ENCODE data around the gene TRIM28.
A peak's percentile ranks its signal among the peaks of the same experiment; 100 is the strongest.
"Not testable (repeated sequence)": the region's sequence is repeated elsewhere in the genome, so short reads cannot be mapped to it uniquely, and the experiment has no call there.

The TRIM28 gene

DNA sequence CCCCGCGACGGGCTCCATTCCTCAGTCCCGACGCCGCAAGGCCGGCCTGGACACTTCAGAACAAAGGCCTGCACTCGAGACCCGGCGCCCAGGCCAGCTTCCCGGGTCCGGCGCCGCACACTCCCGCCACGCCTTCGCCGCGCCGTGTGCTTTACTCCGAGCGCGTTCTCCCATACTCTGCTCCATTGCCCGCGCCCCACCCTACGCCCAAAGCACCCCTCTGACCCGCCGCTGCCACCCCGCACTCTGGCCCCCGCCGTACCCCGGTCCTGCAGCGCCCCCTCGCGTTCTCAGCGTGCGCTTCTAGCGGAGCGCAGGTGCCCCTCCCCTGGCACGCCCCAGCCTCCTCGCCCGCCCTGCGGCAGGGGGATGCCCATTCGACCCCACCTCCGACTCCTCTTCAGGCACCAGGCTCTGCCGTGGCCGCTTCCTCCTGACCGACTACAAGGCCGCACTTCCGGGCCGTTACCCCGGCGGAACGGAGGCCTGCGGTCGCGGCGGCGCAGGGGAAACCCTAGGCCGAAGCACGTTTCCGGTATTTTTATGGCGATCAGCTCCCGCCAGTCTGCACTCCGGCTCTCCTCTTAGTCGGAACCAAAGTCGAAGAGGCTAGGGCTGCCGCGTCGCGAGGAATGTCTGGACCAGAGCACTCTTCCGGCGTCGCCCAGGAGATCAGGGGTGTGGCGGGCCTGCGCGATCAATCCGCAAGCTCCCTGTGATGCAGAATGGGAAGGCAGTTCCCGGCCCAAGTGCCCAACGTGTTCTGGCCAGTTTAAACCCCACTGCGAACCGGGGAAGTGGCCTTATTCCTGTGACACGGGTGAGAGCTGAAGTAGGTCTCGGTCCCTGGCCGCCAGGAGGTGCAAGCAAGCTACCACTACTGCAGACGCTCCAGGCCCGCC, 24.3 kb upstream of the TRIM28 start, which contains the start of gene ZBTB45:
ZBTB45 (minus strand) TSS at position 456 of the 902 bp plus-strand sequence. CDS start 2,137 bp downstream, outside the sequence.
- peak; percentile 82 to 97 (median 84) for DNase-seq

GRCh38 chr19:58520257-58520599, 23.6 kb upstream of the TRIM28 start:
- DNase-seq, result no peak

- no peak for DNase-seq
These were observed 22.2 kb upstream of the TRIM28 start for GRCh38 chr19:58521651-58522050.

DNA sequence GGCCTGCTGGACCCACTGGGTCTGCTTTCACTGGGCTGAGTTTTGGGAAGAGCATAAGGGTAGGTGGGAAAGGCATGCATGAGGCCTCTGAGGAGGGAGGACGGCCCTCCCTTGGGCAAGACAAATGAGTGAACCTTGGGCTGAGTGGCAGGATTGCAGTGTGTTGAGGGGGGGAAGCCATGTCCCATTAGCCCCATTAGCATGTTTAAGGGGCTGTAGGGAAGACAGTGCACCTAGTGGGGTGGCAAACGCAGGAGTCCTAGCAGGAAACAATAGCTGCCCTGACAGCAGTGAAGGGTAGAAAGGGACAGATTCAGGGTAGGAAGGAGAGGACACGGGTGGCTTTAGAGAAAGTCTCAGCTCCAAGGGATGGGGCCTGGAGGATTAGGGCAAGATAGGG, 21.2 kb upstream of the TRIM28 start:
- no peak for DNase-seq

DNA sequence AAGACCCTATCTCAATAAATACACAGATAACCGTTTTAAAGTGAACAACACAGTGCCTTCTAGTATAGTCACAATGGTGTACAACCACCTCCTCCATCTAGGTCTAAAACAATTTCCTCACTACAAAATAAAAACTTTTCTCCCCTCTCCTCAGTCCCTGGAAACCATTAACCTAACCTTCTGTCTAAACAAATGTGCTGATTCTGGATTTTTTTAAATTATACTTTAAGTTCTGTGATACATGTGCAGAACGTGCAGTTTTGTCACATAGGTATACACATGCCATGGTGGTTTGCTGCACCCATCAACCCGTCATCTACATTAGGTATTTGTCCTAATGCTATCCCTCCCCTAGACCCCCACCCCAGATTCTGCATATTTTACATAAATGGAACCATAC, 14.5 kb upstream of the TRIM28 start:
- DNase-seq, result no peak

- no peak for DNase-seq
These were observed 12.6 kb upstream of the TRIM28 start for GRCh38 chr19:58531034-58531840.

GRCh38 chr19:58535857-58536256, 8.0 kb upstream of the TRIM28 start:
- DNase-seq, result no peak

GRCh38 chr19:58536852-58537798, 6.7 kb upstream of the TRIM28 start:
- DNase-seq, result no peak

GRCh38 chr19:58538257-58539168, 5.4 kb upstream of the TRIM28 start:
- DNase-seq, result peak in 1 of 5 experiments; percentile 56

DNA sequence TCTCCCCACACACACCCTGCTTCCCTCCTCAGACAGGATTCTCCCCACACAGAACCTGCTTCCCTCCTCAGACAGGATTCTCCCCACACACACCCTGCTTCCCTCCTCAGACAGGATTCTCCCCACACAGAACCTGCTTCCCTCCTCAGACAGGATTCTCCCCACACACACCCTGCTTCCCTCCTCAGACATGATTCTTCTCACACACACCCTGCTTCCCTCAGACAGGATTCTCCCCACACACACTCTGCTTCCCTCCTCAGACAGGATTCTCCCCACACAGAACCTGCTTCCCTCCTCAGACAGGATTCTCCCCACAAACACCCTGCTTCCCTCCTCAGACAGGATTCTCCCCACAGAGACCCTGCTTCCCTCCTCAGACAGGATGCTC, 4.7 kb upstream of the TRIM28 start:
- DNase-seq, result not testable (repeated sequence)

DNA sequence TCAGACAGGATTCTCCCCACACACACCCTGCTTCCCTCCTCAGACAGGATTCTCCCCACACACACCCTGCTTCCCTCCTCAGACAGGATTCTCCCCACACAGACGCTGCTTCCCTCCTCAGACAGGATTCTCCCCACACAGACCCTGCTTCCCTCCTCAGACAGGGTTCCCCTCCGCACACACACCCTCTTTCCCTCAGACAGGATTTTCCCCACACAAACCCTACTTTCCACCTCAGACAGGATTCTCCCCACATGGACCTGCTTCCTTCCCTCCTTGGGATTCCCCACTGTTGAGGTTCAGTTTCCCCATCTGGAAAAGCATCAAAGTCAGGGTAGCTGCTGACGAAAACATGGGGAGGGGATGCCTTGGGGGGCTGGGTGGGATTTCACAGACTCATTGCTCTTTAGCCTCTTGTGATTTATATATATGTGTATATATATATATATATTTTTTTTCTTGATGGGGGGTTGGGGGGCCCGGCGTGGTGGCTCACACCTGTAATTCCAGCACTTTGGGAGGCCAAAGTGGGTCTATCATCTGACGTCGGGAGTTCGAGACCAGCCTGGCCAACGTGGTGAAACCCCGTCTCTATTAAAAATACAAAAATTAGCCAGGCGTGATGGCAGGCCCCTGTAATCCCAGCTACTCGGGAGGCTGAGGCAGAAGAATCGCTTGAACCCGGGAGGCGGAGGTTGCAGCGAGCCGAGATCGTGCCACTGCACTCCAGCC, 1.1 kb upstream of the TRIM28 start:
- not testable (repeated sequence) for DNase-seq

DNA sequence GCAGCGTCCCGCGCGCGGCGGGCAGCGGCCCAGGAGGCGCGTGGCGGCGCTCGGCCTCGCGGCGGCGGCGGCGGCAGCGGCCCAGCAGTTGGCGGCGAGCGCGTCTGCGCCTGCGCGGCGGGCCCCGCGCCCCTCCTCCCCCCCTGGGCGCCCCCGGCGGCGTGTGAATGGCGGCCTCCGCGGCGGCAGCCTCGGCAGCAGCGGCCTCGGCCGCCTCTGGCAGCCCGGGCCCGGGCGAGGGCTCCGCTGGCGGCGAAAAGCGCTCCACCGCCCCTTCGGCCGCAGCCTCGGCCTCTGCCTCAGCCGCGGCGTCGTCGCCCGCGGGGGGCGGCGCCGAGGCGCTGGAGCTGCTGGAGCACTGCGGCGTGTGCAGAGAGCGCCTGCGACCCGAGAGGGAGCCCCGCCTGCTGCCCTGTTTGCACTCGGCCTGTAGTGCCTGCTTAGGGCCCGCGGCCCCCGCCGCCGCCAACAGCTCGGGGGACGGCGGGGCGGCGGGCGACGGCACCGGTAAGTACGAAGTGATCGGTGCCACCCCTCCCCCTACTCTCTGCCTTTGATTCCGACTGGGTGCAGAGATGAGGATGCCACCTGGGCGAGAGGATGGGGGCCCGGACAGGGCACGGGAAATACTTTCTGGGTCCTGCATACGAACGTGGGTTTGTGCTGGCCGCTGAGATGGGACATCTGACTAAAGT, 874 bp downstream of the TRIM28 start:
- peak in 4 of 5 experiments; percentile 55 to 84 (median 70) for DNase-seq

DNA sequence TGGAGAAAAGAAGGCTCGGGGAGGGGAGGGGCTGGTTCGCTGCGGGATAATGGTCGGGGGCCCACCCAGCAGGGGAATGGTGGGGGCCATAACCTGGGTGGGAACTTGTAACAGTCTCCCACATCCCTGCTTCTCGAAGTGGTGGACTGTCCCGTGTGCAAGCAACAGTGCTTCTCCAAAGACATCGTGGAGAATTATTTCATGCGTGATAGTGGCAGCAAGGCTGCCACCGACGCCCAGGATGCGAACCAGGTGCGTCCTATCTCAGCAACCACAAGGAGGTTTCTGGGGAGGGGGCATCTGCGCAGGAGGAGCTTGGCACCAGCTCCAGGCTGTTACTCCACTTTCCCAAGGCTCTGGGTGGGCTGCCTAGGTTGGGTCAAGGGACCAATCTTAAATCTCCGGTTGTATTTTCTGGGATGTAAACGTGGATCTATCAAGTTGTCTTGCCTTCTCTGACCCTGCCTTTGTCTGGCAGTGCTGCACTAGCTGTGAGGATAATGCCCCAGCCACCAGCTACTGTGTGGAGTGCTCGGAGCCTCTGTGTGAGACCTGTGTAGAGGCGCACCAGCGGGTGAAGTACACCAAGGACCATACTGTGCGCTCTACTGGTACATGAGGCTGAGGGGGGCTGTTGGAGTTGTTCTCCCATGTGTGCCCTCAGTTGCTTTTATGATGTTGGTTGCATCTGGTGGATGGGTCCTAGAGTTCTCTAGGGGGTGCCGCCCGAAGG, 1.6 kb downstream of the TRIM28 start:
- DNase-seq, result peak in 1 of 5 experiments; percentile 33

DNA sequence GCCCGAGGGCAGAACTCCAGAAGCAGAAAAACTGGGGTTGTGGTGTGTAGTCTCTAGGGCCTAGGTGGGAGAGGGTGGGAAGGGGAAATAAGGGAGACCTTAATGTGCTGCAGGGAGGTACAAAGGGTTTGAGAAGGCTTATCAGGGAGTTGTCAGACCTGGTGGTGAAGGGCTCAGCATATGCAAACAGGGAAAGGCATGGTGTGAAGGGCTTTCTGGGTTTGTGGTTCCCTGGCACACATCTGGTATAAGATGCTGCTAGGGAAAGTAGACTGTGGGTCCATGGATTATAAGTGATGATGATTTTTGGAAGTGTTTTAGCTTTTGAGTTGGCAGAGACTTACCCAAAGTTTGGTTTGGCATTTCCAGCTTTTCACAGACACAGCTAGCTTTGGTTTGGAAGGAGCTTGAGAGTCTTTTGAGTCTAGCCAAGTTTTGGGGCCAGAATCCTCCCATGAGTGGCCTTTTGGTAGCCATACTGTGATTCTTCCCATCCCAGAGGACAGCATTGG, 2.2 kb downstream of the TRIM28 start:
- DNase-seq, result no peak

DNA sequence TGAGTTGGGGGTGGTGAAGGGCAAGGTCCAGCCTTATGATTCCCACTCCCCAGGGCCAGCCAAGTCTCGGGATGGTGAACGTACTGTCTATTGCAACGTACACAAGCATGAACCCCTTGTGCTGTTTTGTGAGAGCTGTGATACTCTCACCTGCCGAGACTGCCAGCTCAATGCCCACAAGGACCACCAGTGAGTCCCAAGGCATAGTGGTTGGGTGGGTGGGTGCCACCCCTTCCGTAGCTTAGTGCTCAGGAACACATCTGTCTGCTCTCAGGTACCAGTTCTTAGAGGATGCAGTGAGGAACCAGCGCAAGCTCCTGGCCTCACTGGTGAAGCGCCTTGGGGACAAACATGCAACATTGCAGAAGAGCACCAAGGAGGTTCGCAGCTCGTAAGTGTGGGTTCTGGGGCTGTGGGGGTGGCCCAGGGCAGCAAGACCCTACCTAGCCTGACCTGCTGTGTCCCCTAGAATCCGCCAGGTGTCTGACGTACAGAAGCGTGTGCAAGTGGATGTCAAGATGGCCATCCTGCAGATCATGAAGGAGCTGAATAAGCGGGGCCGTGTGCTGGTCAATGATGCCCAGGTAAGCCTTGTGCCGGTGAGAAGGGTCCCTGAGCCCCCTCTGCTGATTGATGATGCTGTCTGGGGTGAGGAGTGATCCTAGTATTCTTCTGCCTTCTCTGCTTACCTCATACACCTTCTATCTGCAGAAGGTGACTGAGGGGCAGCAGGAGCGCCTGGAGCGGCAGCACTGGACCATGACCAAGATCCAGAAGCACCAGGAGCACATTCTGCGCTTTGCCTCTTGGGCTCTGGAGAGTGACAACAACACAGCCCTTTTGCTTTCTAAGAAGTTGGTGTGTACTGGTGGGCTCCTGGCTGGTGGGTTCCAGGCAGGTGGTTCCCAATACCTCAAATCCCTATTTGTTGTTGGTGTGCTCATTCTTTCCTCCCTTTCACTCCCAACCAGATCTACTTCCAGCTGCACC, 3.8 kb downstream of the TRIM28 start:
- DNase-seq, result no peak

- DNase-seq, result no peak
These were observed 5.2 kb downstream of the TRIM28 start for GRCh38 chr19:58548859-58549663.

All from T-helper 2 cell (primary cell).